SK-N-MC (cell line): Measurements from ENCODE around the gene PDZD8.

Experiments used
- EZH2 ChIP-seq: fragments of 200-600 bp; sonication (generic); IDR thresholded peaks from one replicate; pipeline ENCODE4 v1.6.1; 2017; ENCODE audit warnings: antibody characterized with exemption
- POLR2AphosphoS5 ChIP-seq: IDR thresholded peaks from 2 replicates; pipeline ENCODE4 v1.6.1; 2012; ENCODE audit warnings: mild to moderate bottlenecking, low read depth, low read length, borderline replicate concordance

DNA sequence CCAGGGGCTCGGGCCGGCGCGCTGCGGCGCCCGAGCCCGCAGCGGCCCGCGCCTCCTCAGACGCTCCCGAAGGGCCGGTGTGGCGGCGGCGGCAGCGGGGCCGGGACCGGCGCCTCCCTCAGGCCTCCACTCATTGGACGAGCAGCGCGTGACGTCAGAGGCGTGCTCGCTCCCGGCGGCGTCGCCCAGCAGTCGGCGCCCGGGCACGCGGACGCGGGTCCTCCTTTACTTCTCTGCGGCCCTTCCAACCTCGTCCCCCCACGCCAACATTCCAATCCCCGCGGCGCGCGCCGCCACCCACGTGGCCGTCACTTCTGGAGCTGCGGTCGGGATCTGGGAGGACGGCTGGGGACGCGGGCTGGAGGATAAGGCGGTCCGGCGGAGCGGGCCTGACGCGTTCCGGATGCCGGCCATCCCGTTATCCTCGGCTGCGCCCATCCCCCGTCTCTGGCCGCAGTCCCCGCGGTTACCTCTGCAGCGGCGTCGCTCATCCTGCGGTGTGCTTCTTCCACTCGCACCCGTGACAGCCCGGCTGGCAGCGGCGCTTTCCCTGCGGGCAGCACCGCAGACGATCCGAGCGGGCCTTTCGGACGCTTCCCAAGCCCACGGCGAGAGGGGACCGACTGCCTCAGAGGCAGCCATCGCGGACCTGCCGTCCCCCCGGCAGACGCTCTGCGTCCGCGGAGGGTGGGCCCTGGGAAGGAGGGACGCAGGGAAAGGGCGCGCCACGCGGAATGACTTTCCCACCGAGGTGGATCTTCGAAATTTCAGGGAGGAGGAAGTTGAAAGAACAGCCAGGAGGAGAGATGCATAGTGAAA lies at the start of gene PDZD8:
- TF ChIP-seq POLR2AphosphoS5 (peak; percentile 68; the same call in 1 of the 2 replicates), EZH2 (no peak)
